Fibroblast of skin of right biceps (primary cell): ENCODE results near the gene KIAA2012.
"Not testable (repeated sequence)": the region's sequence is repeated elsewhere in the genome, so short reads cannot be mapped to it uniquely, and the experiment has no call there.

Experiments
- DNase-seq: peaks from one replicate; pipeline ENCODE4 v3.0.0-alpha.2; 2013

KIAA2012 gene

GRCh38 chr2:202118168-202118567 is 45.1 kb downstream of the KIAA2012 start:
- no peak for DNase-seq

DNA sequence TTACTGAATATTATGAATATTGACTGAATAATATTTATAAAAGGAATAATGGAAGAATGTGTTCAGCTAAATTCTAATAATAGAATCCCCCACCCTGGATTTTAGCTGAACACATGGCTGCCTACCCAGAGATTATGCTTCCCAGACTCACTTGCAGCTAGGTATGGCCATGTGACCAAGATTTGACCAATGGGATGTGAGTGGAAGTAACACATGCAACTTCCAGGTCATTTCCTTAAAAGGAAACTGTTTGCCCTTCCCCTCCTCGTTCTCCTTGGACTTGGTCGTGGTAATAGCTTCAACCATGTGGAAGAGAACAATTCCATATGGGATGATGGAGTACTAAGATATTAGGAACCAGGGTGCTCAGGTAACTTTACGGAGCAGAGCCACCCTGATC is 47.8 kb downstream of the KIAA2012 start:
- no peak for DNase-seq

DNA sequence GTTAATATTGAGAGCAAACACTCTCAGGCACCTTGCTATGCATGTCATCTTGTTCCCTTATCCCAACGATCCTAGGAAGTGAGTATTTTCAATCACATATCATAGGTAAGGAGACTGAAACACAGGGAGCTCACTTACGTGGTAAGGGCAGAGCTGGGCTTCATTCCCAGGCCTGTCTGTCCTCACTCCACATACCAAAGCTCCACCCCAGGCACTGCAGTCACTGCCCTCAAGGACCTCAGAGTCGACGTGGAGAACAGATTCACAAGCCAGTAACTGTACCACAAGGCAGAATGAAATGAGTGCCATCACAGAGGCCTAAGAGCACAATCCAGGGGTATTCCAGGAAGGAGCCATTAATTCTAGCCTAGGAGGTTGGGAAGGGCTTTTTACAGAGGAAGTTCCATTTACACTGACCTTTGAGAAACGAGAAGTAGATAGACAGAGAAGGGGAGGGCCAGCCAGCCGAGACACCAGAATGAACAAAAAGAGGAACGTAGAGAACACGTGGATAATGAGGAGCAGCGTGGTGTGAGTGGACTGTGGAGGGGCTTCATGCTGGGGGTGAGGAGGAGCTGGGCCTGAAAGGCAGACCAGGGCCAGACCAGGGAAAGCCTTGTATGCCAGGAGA is 48.6 kb downstream of the KIAA2012 start:
- no peak for DNase-seq

DNA sequence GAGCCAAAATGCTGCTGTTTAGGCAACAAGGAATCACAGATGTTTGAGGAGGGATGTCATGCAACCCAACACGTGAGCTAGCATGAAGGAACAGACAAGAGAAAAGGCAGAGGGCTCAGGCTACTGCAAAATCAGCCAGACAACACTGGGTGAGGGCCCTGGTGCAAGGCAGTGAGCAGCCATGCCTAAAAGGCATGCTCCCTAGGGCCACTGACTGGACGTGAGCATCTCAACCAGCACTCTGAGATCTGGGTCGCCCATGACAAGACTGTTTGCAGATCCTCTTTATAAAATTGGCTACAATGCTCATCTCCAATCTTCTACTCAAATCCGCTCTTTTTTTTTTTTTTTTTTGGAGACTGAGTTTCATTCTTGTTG is 49.1 kb downstream of the KIAA2012 start:
- no peak for DNase-seq

DNA sequence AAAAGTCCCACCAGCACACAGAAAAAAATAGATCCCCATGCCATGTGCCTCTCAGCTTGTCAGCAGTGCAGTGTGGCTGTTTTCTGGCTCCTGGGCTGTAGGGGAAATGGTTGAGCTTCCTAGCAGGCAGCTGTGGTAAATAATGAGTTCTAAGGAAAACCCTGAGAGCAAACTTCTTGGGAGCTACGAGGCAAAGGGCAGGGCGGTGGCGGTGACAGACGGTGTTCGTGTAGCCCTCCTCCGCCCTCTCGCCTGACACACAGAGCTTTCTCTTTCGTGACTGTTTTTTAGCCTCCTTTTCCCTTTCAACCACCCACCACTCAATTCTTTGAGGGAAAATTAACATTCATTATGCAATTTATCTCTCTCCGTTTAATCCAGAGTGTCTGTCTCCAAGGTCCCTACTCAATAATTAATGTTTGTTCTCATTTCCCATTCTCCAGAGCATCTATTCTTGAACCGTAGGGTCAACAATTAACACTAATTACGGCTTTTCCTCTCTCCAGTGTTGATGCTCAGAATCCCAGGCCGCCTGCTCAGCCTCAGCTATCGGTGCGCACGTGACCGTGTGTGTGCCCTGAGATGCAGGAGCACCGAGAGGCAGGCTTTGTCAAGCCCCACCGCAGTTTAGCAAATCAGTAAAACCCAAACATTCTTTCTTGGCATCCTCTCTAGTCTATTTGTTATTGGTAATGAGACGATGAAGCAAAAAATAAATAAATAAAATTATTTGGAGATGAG is 50.1 kb downstream of the KIAA2012 start:
- DNase-seq: peak; percentile 40

- no peak for DNase-seq
Observed at GRCh38 chr2:202124286-202124685, 51.2 kb downstream of the KIAA2012 start.

DNA sequence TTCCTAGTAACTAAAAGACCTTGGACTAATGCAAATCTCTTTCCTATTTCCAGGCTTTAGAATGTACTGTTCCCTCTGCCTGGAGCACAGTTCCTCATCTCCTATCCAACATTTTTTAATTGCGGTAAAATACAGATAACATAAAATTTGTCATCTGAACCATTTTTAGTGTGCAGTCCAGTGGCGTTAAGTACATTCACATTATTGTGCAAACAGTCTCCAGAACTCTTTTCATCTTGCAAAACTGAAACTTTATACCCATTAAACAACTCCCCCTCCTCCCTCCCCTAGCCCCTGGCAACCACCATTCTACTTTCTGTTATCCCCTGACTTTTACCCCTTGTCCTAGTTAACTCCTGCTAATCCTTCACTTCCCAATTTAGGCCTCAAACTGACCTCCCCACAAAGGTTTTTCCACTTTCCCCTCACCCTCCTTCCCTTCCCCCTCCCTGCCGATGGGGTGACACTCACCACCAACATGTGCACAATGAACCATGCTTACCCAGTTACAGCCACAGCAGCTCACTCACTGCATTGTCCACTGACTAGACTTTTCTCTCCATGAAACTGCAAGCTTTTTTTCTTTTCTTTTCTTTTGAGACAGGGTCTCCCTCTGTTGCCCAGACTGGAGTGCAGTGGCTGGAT is 54.8 kb downstream of the KIAA2012 start:
- DNase-seq: no peak

DNA sequence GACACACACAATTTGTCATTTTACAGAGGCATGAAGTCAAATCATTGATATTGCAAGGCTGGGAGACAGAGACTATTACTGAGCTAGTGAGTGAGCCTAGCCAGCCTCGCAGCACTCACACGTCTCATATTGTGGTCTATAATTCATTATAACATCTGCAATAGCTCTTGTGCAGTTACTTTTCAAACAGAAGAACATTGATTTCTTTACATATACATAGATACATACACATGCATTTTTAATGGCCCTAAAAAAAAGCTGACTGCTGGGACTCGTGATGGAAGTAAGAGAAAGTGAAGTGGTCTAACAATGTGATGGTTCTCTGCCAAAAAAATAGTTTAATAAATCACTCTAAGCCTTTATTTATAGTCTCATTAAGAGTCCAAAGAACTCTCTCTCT is 56.8 kb downstream of the KIAA2012 start:
- DNase-seq: no peak

DNA sequence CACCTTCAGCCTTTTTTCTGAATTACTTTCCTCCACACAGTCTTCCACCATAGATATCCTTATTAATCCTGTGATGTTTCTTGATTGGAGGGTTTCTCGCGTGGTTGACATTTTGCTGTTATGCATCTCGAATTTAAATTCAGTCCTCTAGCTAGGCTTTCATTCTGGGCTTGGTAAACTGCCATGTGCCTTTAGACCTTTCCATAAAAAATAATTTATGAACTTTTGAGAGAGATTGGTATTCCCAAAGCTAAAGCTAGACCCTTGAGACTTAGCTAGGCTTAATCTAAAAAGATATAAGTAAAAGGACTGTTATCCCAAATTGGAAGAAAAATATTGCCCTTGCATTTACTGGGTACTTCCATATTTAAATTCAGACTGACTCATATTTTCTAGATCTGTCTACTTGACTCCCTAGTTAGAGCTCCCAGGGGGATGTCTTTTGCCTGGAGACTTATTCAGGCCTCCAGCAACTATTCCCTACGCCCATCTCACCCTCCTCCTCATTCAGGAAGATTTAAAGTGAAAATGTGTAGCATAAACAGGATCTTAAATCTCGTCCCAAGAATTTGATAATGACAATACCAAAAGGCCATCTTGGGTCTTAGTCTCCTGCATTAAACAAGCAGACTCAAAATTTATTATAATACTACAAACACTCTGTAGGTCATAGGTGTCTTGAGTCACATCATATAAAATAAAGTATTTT is 60.3 kb downstream of the KIAA2012 start:
- peak; percentile 82 for DNase-seq

DNA sequence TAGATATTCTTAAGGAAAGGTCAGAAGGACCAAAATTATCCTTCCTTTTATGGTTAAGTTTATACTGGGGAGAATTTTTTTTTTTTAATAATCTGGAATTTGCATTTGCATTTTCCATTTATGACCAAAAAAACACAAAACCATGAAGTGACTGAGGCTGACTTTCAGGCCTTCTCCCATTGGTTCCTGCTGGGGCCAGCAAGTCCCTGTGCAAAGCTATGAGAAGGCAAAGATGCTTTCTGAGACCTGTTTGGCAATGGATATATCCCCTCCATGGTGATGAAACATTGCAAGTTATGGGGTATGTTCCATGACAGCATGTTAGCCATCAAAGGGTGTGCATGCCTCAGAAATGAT is 60.8 kb downstream of the KIAA2012 start:
- DNase-seq: peak; percentile 86

GRCh38 chr2:202135091-202135874 is 62.2 kb downstream of the KIAA2012 start:
- peak; percentile 99 for DNase-seq

DNA sequence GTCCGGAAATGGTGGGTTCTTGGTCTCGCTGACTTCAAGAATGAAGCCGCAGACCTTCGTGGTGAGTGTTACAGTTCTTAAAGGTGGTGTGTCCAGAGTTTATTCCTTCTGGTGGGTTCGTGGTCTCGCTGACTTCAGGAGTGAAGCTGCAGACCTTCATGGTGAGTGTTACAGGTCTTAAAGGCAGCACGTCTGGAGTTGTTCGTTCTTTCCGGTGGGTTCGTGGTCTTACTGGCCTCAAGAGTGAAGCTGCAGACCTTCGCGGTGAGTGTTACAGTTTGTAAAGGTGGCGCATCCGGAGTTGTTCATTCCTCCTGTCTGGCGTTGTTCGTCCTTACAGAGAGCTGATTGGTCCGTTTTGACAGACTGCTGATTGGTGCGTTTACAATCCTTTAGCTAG is 63.0 kb downstream of the KIAA2012 start:
- DNase-seq: not testable (repeated sequence)

- no peak for DNase-seq
Observed at GRCh38 chr2:202136526-202136925, 63.5 kb downstream of the KIAA2012 start.

- peak; percentile 74 for DNase-seq
Observed at GRCh38 chr2:202140522-202141252, 67.6 kb downstream of the KIAA2012 start.

- no peak for DNase-seq
Observed at GRCh38 chr2:202141329-202141947, 68.4 kb downstream of the KIAA2012 start.

- DNase-seq: no peak
Observed at GRCh38 chr2:202142540-202142939, 69.5 kb downstream of the KIAA2012 start.

DNA sequence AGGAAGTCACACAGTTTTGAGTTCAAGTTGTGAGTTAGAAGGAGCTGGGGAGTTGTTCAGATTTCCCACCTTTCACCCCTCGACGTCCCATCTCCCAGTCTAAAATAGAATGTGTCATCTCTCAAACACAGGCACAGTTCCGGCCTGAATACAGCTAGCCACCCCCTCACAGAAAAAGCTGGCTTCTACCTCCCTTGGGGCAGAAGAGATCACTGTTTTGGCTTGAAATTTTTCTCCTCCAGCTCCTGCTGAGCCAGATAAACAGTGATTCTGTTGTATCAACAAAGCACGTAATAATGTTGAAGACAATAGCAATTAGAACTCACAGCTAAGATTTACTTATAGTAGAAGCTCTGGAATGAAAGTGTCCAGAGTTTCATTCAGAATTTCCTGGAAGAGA is 74.7 kb downstream of the KIAA2012 start:
- DNase-seq: no peak

GRCh38 chr2:202148515-202149154 is 75.6 kb downstream of the KIAA2012 start:
- DNase-seq: no peak

DNA sequence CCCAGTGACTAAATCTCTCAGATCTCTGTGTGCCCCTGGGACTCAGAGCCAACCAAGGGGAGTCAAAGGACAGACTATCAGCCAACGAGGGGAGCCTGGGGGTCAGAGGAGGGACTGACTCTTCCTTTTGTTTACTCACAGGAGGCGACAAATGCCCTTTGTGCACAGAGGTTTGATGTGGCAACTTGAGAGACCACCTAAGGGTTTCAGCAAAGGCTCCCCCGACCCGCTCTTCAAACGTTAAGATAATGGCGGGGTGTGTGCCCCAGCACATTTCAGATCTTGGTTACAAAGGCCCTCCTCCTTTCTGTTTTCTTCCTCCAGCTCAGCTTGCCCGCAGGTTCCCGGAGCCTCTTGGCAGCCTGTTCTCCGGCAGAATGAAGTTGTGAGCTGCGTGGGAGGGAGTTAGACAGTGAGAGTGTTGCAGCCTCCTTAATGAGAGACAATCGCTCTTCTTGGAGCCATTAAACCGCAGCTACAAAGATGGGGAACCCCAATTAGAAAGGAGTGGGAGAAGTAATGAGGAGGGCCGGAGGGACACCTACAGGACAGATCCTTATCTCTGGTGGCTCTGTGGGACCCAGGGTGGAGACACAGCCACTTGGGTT is 76.2 kb downstream of the KIAA2012 start:
- peak; percentile 68 for DNase-seq

- DNase-seq: peak; percentile 31
Observed at GRCh38 chr2:202149936-202150335, 76.9 kb downstream of the KIAA2012 start.
